H9 (cell line): Measurements from ENCODE around the gene RNPS1. TPM values are rescaled to one million over a fixed set of nuclear protein-coding genes. Genes with fewer than 3 reads are reported as not detected.

Source experiments
- DNase-seq: peaks from one replicate; pipeline ENCODE4 v3.0.0-alpha.2; 2017
- H2AFZ ChIP-seq: one replicate; pipeline ENCODE4 v1.6.1; 2013; ENCODE audit warnings: mild to moderate bottlenecking, low read length, control low read depth, moderate library complexity
- H2AK5ac ChIP-seq: 2 replicates; pipeline ENCODE4 v1.6.1; 2013; ENCODE audit warnings: low read length, control low read depth, mixed read lengths; ENCODE audit not compliant: insufficient read length
- H2BK120ac ChIP-seq: one replicate; pipeline ENCODE4 v1.6.1; 2013; ENCODE audit warnings: low read depth, mild to moderate bottlenecking, low read length, control low read depth, inconsistent platforms; ENCODE audit not compliant: poor library complexity, severe bottlenecking
- H2BK12ac ChIP-seq: 2 replicates; pipeline ENCODE4 v1.6.1; 2013; ENCODE audit warnings: low read length, control low read depth, mixed read lengths, low read depth; ENCODE audit not compliant: insufficient read length
- H2BK15ac ChIP-seq: 2 replicates; pipeline ENCODE4 v1.6.1; 2013; ENCODE audit warnings: low read depth, low read length, control low read depth
- H2BK20ac ChIP-seq: one replicate; pipeline ENCODE4 v1.6.1; 2013; ENCODE audit warnings: low read depth, mild to moderate bottlenecking, low read length, control low read depth, inconsistent platforms; ENCODE audit not compliant: poor library complexity, severe bottlenecking
- H2BK5ac ChIP-seq: 2 replicates; pipeline ENCODE4 v1.6.1; 2013; ENCODE audit warnings: low read length, control low read depth, mixed read lengths; ENCODE audit not compliant: insufficient read length
- H3K14ac ChIP-seq: 2 replicates; pipeline ENCODE4 v1.6.1; 2013; ENCODE audit warnings: low read length, control low read depth; ENCODE audit not compliant: insufficient read depth
- H3K18ac ChIP-seq: 2 replicates; pipeline ENCODE4 v1.6.1; 2013; ENCODE audit warnings: low read depth, mild to moderate bottlenecking, mixed read lengths, low read length, control low read depth; ENCODE audit not compliant: insufficient read length
- H3K23ac ChIP-seq: 2 replicates; pipeline ENCODE4 v1.6.1; 2013; ENCODE audit warnings: low read length, control low read depth, mixed read lengths, low read depth; ENCODE audit not compliant: insufficient read length
- H3K23me2 ChIP-seq: 2 replicates; pipeline ENCODE4 v1.6.1; 2013; ENCODE audit warnings: low read depth, mild to moderate bottlenecking, mixed read lengths, low read length, control low read depth; ENCODE audit not compliant: insufficient read length, poor library complexity, severe bottlenecking
- H3K27ac ChIP-seq: 2 replicates; pipeline ENCODE4 v1.5.1; 2013; ENCODE audit warnings: low read length, control low read depth, mixed read lengths, low read depth; ENCODE audit not compliant: insufficient read length
- H3K27me3 ChIP-seq: 2 replicates; pipeline ENCODE4 v1.6.1; 2013; ENCODE audit warnings: low read length, control low read depth, inconsistent platforms; ENCODE audit not compliant: insufficient read depth
- H3K4ac ChIP-seq: 2 replicates; pipeline ENCODE4 v1.6.1; 2013; ENCODE audit warnings: low read depth, mild to moderate bottlenecking, control low read depth, inconsistent platforms, low read length, moderate library complexity
- H3K4me1 ChIP-seq: 2 replicates; pipeline ENCODE4 v1.6.1; 2013; ENCODE audit warnings: low read length, control low read depth, inconsistent platforms; ENCODE audit not compliant: insufficient read depth
- H3K4me2 ChIP-seq: 2 replicates; pipeline ENCODE4 v1.6.1; 2013; ENCODE audit warnings: low read length, control low read depth, mixed read lengths; ENCODE audit not compliant: insufficient read length, insufficient read depth
- H3K56ac ChIP-seq: 2 replicates; pipeline ENCODE4 v1.6.1; 2013; ENCODE audit warnings: low read depth, mild to moderate bottlenecking, mixed read lengths, low read length, control low read depth; ENCODE audit not compliant: insufficient read length
- H3K79me1 ChIP-seq: 2 replicates; pipeline ENCODE4 v1.6.1; 2013; ENCODE audit warnings: low read depth, mild to moderate bottlenecking, moderate library complexity, low read length, control low read depth, inconsistent platforms; ENCODE audit not compliant: insufficient read depth, poor library complexity, severe bottlenecking
- H3K79me2 ChIP-seq: 2 replicates; pipeline ENCODE4 v1.6.1; 2013; ENCODE audit warnings: low read length, control low read depth, inconsistent platforms; ENCODE audit not compliant: insufficient read depth
- H3K9ac ChIP-seq: 2 replicates; pipeline ENCODE4 v1.6.1; 2013; ENCODE audit warnings: low read length, control low read depth, mixed read lengths; ENCODE audit not compliant: insufficient read length; ENCODE audit errors: extremely low read depth
- H3K9me3 ChIP-seq: one replicate; pipeline ENCODE4 v1.6.1; 2013; ENCODE audit warnings: low read depth, low read length, inconsistent platforms; ENCODE audit not compliant: control insufficient read depth
- H3T11ph ChIP-seq: one replicate; pipeline ENCODE4 v1.6.1; 2013; ENCODE audit warnings: mild to moderate bottlenecking, low read length, control low read depth, inconsistent platforms
- H4K20me1 ChIP-seq: one replicate; pipeline ENCODE4 v1.6.1; 2013; ENCODE audit not compliant: control insufficient read depth, insufficient read length, insufficient read depth
- H4K5ac ChIP-seq: 2 replicates; pipeline ENCODE4 v1.6.1; 2013; ENCODE audit warnings: low read depth, mild to moderate bottlenecking, mixed read lengths, low read length, control low read depth; ENCODE audit not compliant: insufficient read length
- H4K8ac ChIP-seq: replicated peaks from 2 replicates; pipeline ENCODE4 v1.6.1; 2013; ENCODE audit warnings: low read length, control low read depth, mixed read lengths, low read depth; ENCODE audit not compliant: insufficient read length
- H4K91ac ChIP-seq: 2 replicates; pipeline ENCODE4 v1.6.1; 2013; ENCODE audit warnings: low read depth, mild to moderate bottlenecking, moderate library complexity, mixed read lengths, low read length, control low read depth; ENCODE audit not compliant: insufficient read length
- H3K27ac Mint-ChIP-seq, 3 experiments: 2 replicates in 2 of 3; 3 replicates in 1 of 3; pipeline ENCODE4 v1.8.0; 2020 to 2021; ENCODE audit warnings: mixed read lengths in 3 of 3, mild to moderate bottlenecking in 1 of 3, moderate library complexity in 1 of 3
- H3K27me3 Mint-ChIP-seq: 2 replicates; pipeline ENCODE4 v1.8.0; 2021; ENCODE audit warnings: low read depth, mild to moderate bottlenecking, moderate library complexity, mixed read lengths
- H3K36me3 Mint-ChIP-seq, 3 experiments: 2 replicates in 2 of 3; 3 replicates in 1 of 3; pipeline ENCODE4 v1.8.0; 2020 to 2021; ENCODE audit warnings: low read depth in 3 of 3, mixed read lengths in 3 of 3; ENCODE audit not compliant: insufficient read depth in 1 of 3
- H3K4me1 Mint-ChIP-seq, 2 experiments: 2 replicates each; pipeline ENCODE4 v1.8.0; 2020; ENCODE audit warnings: mixed read lengths in 2 of 2
- H3K4me3 Mint-ChIP-seq, 2 experiments: 2 replicates in 1 of 2; 3 replicates in 1 of 2; pipeline ENCODE4 v1.8.0; 2020 to 2021; ENCODE audit warnings: mild to moderate bottlenecking in 2 of 2, mixed read lengths in 2 of 2, moderate library complexity in 1 of 2
- H3K9me3 Mint-ChIP-seq, 2 experiments: 2 replicates in 1 of 2; 3 replicates in 1 of 2; pipeline ENCODE4 v1.8.0; 2020; ENCODE audit warnings: mild to moderate bottlenecking in 2 of 2, mixed read lengths in 2 of 2, moderate library complexity in 1 of 2
- CTCF ChIP-seq: fragments of 200-600 bp; sonication (generic); conservative IDR thresholded peaks from 3 replicates; pipeline ENCODE4 v1.8.0; 2021; ENCODE audit warnings: antibody characterized with exemption, mild to moderate bottlenecking
- WGBS: extraction: QIAGEN DNeasy Blood & Tissue Kit; methylation state at CpG from one replicate; pipeline ENCODE4 v1.1.7; 2013; ENCODE audit warnings: missing lambda C conversion rate, low lambda C conversion rate, mixed read lengths; ENCODE audit not compliant: insufficient read length; ENCODE audit errors: extremely low coverage; 5-methylcytosine and 5-hydroxymethylcytosine counted together
- total RNA-seq: library from RNA; stranded (reverse); gene quantifications from 2 replicates; pipeline ENCODE4 v1.2.1, GENCODE V29; 2021

The RNPS1 gene
- total RNA-seq, 1 experiment from 2014 or later, result 384 TPM

DNA sequence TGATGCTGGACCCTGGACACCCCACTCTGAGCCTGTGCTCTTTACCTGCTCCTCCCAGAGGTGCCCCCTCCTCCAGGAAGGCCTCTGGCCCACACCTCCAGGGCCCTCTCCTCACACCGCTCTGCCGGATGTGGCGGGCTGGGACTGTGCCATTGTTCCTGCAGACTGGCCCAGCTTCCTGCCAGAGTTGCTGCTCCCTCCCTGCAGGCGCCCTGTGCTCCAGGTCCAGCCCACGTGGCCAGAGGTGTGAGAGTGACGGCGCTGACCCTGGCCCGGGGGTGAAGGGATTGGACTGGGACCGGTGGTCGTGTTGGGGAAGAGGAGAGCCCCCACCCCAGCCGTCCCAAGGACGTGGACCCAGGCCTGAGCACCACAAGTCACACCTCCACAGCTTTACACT, 38.8 kb downstream of the RNPS1 start:
- no peak overlapping the region for H3K4me3 Mint-ChIP-seq
- WGBS, result no CpG with 5 or more reads among the region's 12 CpGs
- Histone ChIP-seq H3K56ac (no peak overlapping the region), H3K4me1 (no peaks in the 10 kb centered on the region), H2AFZ (no peak overlapping the region), H3K23ac (no peak overlapping the region), H3K79me2 (peaks cover 5% of the 10 kb centered on the region; the same call in 1 of the 2 replicates), H2AK5ac (no peak overlapping the region), H3K27me3 (no peaks in the 10 kb centered on the region), H2BK120ac (no peak overlapping the region), H2BK12ac (no peak overlapping the region), H3K27ac (no peak overlapping the region), H3K14ac (no peak overlapping the region), H3K23me2 (no peaks in the 10 kb centered on the region), H3K9me3 (no peaks in the 10 kb centered on the region), H4K20me1 (no peaks in the 10 kb centered on the region), H2BK5ac (no peak overlapping the region), H3K18ac (no peak overlapping the region), H4K91ac (no peak overlapping the region), H4K5ac (no peak overlapping the region), H3K9ac (no peak overlapping the region), H4K8ac (no peak overlapping the region), H2BK15ac (no peak overlapping the region), H3K4ac (no peak overlapping the region), H2BK20ac (no peak overlapping the region), H3T11ph (no peak overlapping the region), H3K4me2 (no peak overlapping the region), H3K79me1 (no peaks in the 10 kb centered on the region)
- no peak overlapping the region for H3K27ac Mint-ChIP-seq
- no peaks in the 10 kb centered on the region; the same call in 1 of the 2 replicates for H3K27me3 Mint-ChIP-seq
- no peak for TF ChIP-seq CTCF
- no peak for DNase-seq
- H3K4me1 Mint-ChIP-seq, result peaks cover 3% of the 10 kb centered on the region in 2 experiments; a peak in 1 of 4 replicates
- H3K9me3 Mint-ChIP-seq, result no peaks in the 10 kb centered on the region
- peaks cover 0 to 25% (median 14%) of the 10 kb centered on the region in 3 experiments; a peak in 6 of 7 replicates for H3K36me3 Mint-ChIP-seq
